Kidney epithelial cell (primary cell): ENCODE measurements around the gene SLC13A2. TPM values are rescaled to one million over a fixed set of nuclear protein-coding genes. Genes with fewer than 3 reads are reported as not detected.

Experiments used
- DNase-seq: peaks from one replicate; pipeline ENCODE4 v3.0.0-alpha.2; 2010; ENCODE audit warnings: low read depth
- H3K27me3 ChIP-seq: 2 replicates; pipeline ENCODE4 v1.6.0; 2011; ENCODE audit warnings: low read length; ENCODE audit not compliant: control insufficient read depth, insufficient read depth
- H3K36me3 ChIP-seq: 2 replicates; pipeline ENCODE4 v1.5.1; 2011; ENCODE audit warnings: low read length; ENCODE audit not compliant: control insufficient read depth, insufficient read depth
- H3K4me3 ChIP-seq: 2 replicates; pipeline ENCODE4 v1.5.1; 2011; ENCODE audit warnings: low read depth, mild to moderate bottlenecking, control low read depth, low read length
- total RNA-seq: library from RNA; depleted of rRNA; stranded (reverse); fragments of >200 nt; gene quantifications from 2 replicates; pipeline ENCODE4 v1.2.3, GENCODE V29; 2015
- TF ChIP-seq, protein P1 (sequence below): IDR thresholded peaks from 2 replicates; pipeline ENCODE4 v1.5.1; 2011; ENCODE audit warnings: mild to moderate bottlenecking, moderate library complexity, low read length, control low read depth, inconsistent platforms; ENCODE audit not compliant: insufficient read depth, poor library complexity, severe bottlenecking

Gene SLC13A2
- total RNA-seq, 1 donor from 2014 or later = not detected

DNA sequence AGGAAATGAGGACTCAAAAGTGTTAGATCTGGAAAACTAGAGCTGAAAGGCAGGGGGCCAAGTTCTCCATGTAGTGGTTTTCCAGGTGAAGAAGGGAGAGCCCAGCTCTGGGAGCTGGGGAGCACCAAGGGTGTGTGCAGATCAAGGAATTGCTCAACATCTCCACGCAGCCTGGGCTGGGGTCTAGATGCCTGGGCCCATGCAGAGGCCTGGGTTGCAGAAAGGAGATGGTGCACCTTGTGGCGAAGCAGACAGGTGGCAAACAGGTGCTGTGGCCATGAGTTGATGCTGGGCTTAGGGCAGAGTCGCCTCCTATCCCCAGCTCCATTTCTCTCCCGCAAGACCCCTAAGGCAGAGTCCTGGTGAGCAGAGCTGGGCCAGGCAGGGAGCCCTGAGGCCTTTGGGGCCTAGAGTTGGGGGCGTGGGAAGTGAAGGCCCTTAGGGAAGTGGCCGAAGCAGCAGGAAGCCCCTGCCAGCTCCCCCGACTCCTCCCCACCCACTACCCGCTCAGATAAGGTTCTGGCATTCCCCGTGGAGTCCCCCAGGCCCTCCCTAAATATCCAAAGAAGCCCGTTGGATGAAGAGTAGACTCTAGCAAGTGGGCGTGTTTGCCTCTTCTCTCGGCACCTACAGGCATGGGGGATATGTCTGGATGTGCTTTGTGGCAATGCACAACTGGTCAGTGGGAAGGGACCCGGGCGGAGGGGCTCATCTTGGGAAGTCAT lies 33.5 kb downstream of the SLC13A2 start:
- TF ChIP-seq, protein P1, sequence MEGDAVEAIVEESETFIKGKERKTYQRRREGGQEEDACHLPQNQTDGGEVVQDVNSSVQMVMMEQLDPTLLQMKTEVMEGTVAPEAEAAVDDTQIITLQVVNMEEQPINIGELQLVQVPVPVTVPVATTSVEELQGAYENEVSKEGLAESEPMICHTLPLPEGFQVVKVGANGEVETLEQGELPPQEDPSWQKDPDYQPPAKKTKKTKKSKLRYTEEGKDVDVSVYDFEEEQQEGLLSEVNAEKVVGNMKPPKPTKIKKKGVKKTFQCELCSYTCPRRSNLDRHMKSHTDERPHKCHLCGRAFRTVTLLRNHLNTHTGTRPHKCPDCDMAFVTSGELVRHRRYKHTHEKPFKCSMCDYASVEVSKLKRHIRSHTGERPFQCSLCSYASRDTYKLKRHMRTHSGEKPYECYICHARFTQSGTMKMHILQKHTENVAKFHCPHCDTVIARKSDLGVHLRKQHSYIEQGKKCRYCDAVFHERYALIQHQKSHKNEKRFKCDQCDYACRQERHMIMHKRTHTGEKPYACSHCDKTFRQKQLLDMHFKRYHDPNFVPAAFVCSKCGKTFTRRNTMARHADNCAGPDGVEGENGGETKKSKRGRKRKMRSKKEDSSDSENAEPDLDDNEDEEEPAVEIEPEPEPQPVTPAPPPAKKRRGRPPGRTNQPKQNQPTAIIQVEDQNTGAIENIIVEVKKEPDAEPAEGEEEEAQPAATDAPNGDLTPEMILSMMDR = no peak
- peaks cover 54% of the 10 kb centered on the region for H3K27me3 ChIP-seq

DNA sequence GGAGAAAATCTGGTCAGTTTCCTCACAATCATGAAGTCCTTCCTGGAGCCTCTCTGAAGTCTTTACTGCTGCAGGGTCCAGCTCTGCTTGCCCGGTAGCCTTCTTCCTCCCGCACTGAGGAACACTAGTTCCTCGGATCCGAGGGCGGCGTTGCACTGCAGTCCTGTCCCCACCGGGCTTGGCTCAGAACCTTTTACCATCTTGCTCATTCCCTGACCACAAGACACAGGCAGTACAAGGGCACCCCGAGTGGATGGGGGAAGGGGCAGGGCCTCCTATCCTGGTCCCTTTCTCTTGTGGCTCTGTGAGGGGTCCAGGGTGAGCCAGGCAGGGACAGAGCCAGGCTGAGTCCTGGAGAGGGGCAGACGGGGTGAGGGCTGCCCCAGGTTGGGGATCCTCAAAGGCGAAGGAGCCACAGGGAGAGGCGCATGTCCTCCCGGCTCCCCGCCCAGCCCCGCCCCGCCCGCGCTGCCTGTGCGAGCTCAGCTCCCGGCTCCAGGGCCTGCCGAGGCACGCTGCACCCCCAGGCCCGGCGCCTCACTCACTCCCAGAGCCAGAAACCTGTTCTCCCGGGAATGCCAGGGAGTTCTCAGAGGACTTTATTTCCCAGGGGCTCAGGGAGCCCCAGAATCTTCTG lies 34.2 kb downstream of the SLC13A2 start:
- Histone ChIP-seq H3K4me3 (no peak overlapping the region), H3K36me3 (no peaks in the 10 kb centered on the region), H3K27me3 (peaks cover 57% of the 10 kb centered on the region)
- TF ChIP-seq, protein P1 = no peak
- no peak for DNase-seq

More for the DNA sequence above, 33.5 kb downstream of the SLC13A2 start:
- no peak for DNase-seq
- H3K4me3 ChIP-seq = no peak overlapping the region
- no peaks in the 10 kb centered on the region for H3K36me3 ChIP-seq

DNA sequence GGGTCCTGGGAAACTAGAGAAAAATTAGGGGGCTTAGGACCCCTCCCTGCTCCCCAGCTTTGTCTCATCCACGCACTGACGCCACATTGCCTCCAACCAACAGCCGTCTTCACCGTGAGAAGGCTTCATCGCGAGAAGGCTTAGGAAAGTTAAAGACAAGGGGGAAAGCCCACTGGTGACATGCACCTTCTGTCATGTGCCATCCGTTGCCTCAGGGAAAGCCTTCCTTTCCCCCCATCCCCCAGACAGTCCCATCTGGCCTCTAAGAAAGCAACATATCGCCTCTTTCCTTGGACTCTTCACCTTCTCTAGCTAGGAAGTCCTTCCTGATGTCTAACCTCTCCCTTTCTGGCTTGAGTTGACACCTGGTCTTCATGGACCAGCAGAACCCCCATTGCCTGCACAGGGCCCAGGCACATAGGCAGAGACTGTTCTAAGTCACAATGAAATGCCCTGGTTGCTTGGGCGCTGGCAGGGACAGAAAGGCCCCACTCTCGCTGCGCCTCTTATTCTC lies 34.8 kb downstream of the SLC13A2 start:
- H3K36me3 ChIP-seq = no peaks in the 10 kb centered on the region
- peaks cover 57% of the 10 kb centered on the region for H3K27me3 ChIP-seq
- TF ChIP-seq, protein P1 = no peak
- DNase-seq = no peak
- H3K4me3 ChIP-seq = no peak overlapping the region

DNA sequence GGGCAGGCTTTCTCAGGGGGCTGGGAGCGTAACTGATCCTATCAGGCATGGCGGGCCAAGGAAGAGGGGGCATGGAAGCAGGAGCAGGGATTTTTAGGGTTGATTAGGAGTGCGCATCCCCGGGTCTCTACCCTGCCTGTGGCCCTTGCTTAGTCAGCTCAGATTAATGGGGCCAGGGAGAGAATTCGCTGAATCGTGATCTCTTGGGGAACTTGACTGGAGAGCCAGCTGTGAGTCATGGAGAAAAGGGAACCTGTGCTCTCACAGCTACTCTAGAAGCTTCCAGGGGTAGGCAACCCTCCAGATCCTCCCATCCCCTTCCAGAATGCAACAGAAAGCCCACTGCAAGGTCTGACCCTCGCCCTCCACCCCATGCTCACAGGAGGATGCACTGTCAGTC lies 36.3 kb downstream of the SLC13A2 start:
- Histone ChIP-seq H3K36me3 (no peaks in the 10 kb centered on the region), H3K4me3 (no peak overlapping the region), H3K27me3 (peaks cover 65% of the 10 kb centered on the region)
- no peak for DNase-seq
- TF ChIP-seq, protein P1 = no peak

DNA sequence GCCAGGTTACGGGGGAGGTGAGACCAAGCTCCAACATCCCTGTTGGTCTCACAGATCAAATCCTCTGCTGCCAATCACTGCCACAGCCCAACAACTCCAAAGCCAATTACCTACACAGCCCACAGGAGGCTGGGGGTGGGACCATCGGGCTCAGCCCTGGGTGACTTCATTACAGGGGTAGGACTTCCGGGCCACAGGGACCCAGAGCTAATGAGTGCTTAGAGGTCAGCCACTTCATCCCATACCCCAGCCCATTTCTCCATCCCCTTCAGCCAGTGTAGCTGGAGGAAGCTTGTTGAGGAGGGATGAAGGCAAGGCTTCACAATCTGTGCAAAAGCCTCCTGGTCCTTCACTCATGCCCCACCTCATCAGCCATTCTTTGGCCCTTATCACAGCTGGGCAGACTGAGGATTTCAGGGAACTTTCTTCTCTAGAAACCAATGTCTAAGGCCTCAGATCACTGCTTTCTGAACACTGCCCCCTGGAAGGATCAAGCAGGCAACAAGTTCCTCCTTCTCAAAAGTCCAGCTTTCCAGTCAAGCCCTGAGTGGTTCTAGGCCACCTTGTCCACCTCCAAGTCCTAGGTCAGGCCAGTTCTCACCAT lies 38.5 kb downstream of the SLC13A2 start:
- Histone ChIP-seq H3K27me3 (peaks cover 47% of the 10 kb centered on the region), H3K36me3 (no peaks in the 10 kb centered on the region), H3K4me3 (no peak overlapping the region)
- DNase-seq = no peak
- TF ChIP-seq, protein P1 = no peak
